ENCODE results near the gene PRM3.

DNA sequence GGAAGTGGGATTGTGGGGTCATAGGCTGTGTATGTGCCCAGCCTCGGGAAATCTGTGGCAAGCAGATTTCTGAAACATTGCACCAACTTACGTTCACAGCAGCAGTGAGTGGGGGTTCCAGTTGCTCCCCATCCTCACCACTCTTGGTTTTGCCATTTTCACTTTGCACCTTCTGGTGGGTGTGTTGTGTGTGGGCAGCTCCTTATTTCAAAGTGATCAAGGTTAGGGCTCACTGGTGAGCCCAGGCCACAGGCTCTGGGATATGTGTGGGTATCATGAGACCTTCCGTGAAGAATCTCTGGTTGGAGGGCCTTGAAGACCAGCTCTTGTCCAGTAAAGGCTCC is 37.2 kb upstream of the PRM3 start:
- TF ChIP-seq, protein P1, sequence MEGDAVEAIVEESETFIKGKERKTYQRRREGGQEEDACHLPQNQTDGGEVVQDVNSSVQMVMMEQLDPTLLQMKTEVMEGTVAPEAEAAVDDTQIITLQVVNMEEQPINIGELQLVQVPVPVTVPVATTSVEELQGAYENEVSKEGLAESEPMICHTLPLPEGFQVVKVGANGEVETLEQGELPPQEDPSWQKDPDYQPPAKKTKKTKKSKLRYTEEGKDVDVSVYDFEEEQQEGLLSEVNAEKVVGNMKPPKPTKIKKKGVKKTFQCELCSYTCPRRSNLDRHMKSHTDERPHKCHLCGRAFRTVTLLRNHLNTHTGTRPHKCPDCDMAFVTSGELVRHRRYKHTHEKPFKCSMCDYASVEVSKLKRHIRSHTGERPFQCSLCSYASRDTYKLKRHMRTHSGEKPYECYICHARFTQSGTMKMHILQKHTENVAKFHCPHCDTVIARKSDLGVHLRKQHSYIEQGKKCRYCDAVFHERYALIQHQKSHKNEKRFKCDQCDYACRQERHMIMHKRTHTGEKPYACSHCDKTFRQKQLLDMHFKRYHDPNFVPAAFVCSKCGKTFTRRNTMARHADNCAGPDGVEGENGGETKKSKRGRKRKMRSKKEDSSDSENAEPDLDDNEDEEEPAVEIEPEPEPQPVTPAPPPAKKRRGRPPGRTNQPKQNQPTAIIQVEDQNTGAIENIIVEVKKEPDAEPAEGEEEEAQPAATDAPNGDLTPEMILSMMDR (conservative IDR thresholded peaks at IDR 0.05 in 1 of 2, IDR thresholded peaks at IDR 0.05 in 1 of 2; ENCODE audit: low read depth in 1 of 2, low read length in 2 of 2), result no peak
- no peak for TF ChIP-seq EZH2 (IDR thresholded peaks at IDR 0.05; ENCODE audit: low read length, missing control alignments)
